ENCODE results near the gene PLTP.
A peak's percentile ranks its signal among the peaks of the same experiment; 100 is the strongest.

Gene PLTP

DNA sequence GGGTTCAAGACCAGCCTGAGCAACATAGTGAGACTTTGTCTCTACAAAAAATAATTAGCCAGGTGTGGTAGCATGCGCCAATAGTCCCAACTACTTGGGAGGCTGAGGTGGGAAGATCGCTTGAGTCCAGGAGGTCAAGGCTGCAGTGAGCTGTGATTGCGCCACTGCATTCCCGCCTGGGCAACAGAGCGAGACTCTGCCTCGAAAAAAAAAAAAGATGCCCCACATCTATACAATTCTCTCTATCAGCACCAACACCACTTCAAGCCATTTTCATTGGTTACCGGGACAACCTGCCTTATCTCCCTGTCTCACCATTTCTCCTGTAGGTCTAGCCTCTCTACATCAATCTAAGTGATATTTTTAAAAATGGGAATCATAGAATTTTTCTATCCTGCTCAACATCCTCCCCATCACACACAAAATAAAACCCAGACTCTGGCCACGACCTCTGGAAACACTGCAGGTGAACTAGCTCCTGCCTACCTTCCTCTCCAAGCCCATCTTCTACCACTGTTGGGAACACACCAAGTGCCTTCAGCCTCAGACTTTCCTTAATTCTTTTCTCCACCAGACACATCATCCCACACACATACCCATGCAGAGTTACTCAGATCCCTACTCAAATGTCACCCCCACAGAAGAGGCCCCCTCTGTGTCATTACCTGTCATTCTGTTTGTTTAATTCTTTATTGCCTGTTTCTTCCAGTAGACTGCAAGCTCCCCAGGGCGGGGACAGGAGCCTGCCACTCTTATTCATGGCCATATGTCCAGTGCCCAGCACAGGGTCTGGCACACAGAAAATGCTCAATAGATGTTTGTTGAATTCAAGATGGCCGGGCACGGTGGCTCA is 9.6 kb upstream of the PLTP start:
- peak in 1 of 51 donors; percentile 19 for DNase-seq

DNA sequence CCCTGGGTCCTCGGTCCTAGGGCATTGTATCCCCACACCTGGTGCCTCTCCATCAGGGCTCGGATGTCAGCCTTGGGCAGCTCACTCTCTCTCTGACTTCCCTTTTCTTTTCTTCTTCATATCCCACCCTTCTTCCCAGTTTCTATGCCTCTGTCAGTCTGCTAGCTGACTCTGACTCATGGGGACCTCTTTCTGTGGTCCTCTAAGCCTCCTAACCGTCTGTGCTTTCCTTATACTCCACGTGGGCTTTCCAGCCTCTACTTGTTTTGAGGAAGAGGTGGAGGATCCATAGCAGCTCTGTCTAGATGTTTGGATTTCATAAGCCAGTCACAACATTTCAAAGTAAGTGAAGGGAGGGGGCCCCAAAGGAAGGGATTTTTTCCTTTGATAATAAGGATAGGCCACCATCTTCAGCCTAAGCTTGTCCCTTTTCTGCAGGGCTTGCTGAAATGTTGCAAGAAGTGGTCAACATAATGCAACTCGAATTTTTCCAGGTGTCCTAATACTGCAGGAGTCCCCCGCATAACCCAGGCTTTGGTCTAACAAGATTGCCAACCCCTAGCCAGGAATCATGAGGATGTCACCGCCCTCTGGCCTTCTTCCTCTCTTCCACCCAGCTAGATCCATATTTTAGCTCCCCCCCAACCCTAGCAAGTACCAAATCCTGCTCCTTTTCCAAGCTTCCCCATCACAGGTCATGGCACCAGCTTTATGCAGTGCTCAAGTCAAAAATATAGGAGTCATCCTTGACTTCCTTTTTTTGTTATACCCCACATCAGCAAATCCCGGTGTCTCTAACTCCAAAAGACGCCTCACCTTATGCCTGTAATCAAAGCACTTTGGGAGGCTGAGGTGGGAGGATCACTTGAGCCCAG is 8.7 kb upstream of the PLTP start:
- DNase-seq: no peak

DNA sequence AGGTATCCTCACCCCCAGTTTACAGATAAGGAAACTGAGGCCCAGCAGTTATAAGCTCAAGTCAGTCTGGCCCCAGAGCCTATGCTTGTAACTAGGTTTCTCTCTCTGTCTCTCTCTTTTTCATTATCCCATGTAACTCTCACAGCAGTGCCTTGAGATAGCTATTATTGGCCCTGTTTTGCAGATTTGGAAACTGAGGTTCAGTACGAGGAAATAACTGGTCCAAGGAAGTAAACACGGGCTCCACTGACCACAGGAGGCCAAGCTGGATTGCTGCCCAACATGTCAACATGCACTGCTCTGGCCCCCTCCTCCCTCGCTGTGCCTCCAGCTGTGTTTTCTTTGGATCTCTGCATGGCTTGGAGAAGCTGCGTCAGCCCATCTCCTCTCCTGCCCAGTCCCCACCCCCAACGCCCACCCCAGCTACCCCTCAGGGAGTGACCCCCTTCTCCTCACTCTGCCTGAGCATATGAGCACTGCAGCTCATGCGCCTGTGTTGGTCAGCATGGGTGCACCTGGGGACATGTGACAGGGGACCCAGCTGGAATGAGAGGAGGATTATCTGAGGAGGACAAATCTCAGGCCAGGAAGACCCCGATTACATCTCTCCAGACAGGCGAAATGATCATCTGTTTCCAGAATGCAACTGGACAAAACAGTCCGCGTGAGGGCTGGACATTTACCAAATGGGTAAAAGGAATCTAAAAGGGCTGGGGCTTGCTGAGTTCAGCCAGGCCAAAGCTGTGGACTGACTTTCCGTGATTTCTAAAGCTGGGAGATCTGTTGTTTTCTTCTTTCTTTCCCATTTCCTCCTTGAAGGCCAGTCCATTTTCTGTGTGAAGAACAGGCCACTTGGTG is 7.8 kb upstream of the PLTP start:
- DNase-seq: no peak

DNA sequence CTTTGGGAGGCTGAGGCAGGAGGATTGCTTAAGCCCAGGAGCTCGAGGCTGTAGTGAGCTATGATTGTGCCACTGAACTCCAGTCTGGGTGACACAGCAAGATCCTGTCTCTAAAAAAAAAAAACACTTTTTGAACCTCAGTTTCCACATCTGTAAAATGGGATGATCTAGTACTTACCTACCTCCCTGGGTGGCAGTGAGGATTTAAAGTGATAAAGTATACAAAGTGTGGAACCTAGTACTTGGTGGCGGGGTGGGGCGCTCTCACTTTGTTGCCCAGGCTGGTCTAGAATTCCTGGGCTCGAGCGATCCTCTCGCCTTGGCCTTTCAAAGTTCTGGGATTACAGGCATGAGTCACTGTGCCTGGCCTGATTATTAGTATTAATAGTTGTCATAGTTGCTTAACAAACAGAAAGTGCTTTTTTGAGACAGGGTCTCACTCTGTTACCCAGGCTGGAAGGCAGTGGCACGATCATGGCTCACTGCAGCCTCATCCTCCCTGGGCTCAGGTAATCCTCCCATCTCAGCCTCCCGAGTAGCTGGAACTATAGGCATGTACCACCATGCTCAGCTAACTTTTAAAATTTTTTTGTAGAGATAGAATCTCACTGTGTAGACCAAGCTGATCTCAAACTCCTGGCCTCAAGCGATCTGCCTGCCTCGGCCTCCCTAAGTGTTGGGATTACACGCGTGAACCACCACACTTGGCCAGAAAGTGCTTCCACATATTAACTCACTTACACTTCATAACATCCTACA is 7.0 kb upstream of the PLTP start:
- DNase-seq: no peak

DNA sequence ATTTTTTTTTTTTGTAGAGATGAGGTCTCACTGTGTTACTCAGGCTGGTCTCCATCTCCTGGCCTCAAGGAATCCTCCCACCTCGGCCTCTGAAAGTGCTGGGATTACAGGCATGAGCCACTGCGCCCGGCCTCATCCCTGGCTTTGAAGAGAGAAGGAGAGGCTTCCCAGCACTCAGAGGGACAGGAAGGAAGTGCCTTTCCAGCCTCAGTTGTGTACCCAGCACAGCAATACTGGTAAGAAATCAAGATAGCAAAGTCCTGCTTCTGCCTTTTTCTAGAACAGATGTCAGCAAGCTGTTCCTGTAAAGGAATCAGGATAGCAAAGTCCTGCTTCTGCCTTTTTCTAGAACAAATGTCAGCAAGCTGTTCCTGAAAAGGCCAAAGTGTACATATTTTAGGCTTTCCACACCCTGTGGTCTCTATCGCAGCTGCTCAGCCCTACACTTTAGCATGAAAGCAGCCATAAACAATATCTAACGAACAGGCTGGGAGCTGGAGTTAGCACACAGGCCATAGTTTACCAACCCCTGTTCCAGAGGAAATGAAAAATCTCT is 6.3 kb upstream of the PLTP start:
- peak in 1 of 51 donors; percentile 39 for DNase-seq

DNA sequence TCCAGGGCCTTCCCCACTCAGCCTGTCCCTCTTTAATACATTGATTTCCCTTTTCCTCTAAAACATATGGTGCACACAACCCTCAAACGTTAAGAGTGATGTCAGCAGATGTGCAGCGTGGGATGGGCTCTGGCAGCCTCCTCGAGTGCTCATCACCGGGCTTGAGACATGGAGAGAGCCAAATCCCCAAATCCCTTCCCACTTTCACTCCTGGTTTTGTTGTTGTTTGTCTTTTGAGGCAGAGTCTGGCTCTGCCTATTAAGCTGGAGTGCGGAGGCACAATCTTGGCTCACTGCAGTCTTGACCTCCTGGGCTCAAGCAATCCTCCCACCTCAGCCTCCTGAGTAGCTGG is 5.8 kb upstream of the PLTP start:
- peak in 1 of 51 donors; percentile 39 for DNase-seq

DNA sequence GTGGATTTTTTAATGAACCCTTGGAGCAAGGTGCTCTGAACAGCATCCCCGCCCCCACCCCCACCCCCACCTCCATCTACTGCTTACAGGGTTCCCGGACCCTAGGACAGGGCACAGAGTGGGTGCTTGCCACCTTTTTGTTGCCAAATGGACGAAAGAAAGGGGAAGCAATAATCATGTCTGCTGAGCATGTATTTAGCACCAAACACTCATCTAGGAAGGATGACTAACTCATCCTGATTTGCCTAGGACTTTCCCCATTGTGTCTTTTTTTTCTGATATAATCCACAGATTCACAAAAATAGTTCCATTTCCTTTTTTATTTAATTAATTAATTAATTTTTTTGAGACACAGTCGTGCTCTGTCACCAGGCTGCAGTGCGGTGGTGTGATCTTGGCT is 1.2 kb upstream of the PLTP start:
- no peak for DNase-seq

DNA sequence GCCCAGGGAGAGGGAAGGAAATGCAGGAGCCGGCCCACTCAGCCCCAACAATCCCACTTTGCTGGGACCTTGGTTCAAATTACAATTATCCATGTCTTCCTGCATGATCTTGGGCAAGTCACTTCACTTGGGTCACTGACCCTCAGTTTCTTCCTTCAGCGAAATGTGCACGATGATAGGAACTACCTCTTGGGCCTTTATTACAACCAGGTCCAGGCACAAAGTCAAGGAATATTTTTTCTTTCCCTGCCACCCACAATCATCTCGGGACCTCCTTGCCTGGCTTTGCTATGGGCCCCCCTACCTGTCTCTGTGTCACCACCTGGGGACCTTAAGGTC is 358 bp upstream of the PLTP start:
- DNase-seq: no peak

DNA sequence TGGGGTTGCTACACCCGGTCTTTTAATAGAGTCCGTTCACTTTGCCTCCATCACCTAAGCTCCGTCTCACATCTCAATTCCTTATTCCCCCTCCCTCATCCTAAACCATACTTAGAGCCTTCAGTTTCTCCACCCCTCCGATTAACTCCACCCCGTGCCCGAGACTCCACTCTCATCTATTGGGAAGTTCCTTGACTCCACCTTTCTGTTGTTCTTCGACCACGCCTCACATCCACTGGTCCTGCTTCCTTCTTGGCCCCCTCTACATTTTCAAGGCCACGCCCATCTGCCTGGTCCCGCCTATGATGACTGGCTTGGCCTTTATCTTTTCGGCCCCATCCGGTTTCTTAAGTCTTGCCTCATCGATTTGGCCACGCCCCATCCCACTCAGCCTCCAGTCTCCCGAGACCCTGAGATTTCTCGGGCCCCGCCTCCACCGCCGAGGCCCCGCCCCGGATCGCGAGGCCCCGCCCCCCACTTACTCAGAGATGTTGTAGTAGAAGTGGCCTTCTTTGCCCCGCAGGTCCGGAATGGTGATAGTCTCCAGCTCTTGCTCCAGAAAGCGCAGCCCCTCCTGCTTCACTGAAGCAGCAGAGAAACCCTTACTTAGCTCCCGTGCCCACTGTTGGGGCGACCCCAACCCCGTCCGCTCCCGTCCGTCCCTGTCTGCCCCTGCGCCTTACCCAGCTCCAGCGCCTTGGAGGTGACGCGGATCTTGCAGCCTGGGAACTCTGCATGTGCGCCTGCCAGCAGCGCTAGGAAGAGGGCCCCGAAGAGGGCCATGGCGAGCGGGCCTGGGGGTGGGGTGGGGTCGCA is 1.1 kb downstream of the PLTP start:
- peak in 49 of 51 donors; percentile 13 to 94 (median 76) for DNase-seq

DNA sequence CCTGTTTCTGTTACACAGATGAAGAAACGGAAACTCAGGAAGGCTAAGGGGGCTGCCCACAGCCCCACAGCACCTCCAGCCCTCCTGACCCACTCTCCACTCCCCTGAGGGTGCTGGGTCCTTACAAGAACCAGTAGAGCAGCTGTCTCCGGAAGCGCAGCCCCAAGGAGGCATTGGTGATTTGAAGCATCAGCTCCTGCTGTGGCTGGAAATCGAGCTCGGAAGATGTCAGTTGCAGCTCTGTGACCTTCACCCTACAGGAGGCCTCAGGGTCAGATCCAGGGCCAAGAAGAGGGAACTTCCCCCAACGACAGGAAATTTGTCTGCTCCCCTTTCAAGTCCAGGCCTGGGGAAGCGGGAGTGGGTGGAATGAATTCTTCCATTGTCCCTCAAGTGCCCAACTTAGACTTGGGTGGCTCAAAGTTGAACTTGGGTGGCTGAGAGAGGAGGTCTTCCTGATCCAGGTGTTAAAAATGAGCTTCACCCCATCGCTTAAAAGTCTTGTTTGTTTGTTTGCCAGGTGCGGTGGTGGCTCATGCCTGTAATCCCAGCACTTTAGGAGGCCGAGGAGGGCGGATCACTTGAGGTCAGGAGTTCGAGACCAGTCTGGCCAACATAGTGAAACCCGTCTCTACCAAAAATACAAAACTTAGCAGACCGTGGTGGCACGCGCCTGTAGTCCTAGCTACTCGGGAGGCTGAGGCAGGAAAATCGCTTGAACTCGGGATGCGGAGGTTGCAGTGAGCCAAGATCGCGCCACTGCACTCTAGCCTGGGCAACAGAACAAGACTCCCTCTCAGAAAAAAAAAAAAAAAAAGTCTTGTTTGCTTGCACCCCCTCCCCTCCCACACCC is 1.9 kb downstream of the PLTP start:
- DNase-seq: no peak

DNA sequence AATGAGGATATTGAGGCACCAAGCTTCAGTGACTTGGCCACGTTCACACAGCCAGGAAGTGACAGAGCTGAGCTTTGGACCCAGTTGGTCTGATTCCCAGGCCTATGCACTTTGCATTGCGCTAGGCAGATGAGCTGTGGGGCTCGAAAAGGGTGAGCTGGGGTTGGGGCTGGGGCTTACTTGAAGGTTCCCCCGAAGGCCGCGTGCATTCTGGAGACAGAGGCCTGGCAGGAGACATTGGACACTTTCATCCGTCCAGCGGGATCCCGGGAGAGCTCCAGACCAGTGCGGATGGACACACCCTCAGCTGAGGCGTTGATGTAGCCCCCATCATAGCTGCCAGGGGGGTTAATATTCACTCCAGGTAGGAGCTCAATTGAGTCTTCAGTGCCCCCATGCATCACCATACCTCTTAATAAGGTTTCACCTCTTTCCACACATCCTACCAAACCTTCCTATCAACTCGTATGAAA is 2.6 kb downstream of the PLTP start:
- no peak for DNase-seq

DNA sequence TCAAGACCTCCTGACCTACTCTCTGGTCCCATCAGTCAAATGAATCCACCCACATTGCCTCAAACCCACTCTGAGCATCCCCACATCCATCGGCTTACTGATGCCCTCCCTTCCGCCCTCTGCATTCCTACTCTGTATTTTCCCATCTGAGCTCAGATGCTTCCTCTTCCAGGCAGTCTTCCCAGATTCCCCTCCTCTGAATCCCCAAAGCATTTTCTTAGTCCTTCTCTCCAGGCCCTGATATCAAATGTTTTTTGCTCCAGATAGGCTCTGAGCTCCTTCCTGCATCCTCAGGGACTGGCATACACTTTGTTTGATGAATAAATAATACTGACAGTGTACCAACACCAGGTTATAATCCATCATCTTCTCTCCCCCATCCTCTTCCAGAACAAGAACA is 3.9 kb downstream of the PLTP start:
- no peak for DNase-seq

DNA sequence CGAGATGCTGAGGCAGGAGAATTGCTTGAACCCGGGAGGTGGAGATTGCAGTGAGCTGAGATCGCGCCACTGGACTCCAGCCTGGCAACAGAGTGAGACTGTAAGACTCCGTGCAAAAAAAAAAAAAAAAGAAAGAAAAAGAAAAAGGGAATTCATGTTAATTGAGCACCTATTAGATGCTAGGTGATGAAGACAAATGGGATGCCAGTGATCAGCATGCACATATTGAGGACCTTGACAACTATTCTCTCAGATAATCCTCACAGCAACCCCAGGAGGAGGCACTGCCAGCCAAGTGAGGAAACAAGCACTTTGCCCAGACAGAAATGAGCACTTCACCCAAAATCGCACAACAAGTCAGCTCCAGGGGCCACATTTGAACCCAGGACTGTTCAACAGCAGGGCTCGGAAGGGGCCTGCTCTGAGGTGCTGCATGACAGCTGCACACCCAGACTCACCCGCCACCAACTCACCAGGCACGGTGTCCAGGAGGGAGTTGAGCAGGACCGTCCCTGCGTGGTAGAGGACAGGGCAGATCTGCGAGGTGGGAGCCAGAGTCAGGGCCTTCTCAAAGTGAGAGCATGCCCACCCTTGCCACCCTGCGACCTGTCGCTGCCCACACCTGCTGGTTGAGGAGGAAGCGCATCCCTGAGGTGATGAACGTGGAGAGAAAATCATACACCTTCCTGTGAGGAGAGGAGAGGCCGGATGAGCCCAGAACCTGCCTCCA is 4.6 kb downstream of the PLTP start:
- no peak for DNase-seq

DNA sequence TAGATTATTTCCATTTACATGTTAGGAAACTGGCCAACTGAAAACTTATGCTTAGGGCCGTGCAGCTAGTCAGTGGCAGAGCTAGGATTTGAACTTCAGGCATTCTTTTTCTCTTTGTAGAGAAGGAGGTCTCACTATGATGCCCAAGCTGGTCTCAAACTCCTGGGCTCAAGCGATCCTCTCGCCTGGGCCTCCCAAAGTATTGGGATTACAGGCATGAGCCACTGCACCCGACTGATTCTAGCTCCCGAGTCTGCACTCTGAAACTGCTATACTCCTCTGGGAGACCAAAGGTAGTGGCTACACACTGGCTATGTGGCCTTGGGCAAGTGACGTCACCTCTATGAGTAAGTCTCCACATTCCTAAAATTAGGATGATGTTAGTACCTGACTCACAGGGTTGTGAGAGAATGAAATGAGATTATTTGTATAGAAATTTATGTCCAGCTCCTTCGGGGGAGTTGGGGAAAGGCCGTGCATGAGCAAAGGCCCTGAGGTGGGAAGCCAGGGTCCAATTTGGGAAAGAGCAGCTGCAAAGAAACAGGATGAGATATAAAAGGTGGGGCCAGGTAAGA is 6.4 kb downstream of the PLTP start:
- no peak for DNase-seq

DNA sequence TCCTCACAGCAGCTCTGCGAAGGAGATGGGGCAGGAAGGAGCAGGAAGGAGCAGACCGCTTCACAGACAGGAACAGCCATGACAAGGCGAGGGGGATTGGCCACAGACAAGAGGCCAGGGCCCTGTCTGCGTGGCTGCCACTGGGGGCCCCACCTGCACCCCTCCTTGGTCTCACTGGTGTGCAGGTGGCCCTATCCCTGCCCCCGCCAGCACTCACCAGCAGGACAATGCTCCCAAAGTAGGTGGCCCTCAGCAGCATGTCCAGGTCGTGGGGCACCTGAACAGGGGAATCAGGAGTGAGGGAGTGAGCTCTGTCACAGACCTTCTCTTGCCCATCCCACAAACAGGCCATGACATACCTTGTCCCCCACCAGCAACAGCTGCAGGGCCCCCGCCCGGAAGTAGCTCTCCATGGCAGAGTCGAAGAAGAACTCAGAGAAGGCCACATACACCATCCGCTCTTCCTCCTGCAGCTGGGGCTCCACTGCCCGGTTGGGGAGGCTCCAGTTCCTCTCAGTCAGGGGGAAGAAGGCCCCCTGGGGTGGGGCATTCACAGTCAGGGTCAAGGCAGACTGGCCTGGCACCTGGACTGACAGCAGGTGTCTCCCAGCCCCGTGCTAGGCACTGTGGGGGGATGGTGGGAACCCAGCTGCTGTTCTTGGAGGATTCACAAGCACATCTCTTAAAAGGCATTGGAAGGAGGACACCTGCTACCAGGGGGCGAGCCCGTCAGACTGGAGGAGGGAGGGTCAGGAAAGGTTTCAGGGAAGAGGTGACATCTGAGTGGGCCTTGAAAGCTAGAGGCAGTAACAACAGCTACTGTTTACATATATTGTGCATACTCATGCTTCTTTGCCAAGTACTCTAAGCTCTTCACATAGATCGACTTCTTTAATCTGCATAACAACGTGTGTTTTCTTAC is 7.1 kb downstream of the PLTP start:
- DNase-seq: no peak

DNA sequence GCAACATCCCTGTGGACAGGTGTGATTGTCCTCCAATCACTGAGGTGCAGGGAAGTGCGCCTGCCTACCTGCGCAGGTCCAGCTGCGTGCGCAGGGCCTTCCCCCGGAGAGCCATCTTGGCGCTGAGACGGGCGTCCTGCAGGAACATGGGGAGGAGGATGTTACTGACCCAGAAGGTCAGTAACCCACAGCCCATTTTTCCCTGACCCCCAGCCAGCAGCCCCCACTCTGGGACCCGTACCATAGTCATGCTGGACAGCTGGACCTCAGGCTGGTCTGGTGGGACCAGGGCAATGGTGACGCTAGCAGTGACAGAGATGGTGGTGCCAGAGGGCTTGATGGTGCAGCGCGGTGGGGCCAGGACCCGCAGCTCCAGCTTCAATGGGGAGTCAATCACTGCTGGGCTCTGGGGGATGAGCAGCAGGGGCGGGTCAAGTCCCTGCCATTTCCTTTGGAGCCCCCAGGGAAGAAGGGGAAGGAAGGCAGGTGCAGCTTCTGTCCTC is 9.7 kb downstream of the PLTP start:
- DNase-seq: no peak

Data from hypothalamus (tissue), 51 donors.